NCI-H187 (cell line): Measurements from ENCODE around the gene TNKS1BP1.
"Not testable (repeated sequence)": the region's sequence is repeated elsewhere in the genome, so short reads cannot be mapped to it uniquely, and the experiment has no call there.

Experiments used
- DNase-seq, 2 experiments: peaks; one replicate each; lab custom pipeline; 2025; lab: John Stamatoyannopoulos, UW

Gene TNKS1BP1

DNA sequence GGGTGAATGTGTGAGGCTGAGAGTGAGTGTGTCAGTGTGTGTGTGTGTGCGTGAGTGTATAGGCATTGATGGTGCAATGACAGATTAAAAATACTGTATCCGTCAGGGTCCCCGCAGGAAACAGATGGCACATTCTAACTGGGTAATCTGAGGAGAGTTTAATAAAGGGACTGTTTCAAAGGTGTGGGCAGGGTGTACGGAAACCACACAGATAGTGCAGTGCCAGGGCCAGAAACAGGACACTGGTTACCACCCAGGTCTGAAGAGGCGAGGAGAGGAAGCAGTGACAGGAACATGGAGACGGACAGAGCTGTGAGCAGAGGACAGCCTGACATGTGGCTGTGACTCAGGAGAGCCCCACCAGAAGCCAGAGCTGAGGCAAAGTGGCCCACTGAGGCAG, 29.9 kb upstream of the TNKS1BP1 start:
- no peak for DNase-seq

DNA sequence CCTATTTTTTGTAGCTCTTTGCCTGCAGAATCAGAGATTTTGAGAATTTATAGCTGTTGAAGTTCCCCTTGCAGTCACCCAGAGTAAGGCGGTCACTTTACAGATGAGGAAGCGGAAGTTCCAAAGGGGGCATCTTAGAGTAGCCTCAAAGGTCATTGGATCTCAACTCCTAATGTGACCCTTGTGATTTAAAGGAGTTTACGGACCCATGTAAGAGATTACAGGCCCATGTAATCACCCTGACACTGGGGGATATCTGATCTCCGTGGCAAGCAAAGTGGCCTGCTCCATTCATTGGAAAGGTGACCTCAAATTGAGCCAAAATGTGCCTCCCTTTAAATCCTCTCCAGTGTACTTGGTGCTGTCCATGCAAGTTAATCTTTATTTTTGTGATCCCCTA, 29.1 kb upstream of the TNKS1BP1 start:
- DNase-seq: no peak

DNA sequence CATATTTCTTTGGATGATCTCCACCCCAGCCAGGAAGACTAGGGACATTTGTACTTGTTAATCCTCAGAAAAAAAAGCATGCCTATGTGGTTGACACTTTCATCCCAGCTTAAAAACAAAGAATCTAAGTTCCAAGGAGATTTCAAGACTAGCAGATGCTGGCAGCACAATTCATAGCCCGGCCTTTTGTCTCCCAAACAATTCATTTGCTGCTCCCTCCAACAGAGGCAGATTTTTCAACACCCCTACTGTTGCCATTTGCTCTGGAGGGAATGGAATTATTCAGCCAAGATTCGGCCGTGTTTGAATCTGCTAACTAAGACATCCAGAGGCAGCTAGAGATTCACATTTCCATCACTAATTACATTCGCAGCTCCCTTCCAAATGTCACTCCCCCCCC, 28.7 kb upstream of the TNKS1BP1 start:
- DNase-seq: no peak

DNA sequence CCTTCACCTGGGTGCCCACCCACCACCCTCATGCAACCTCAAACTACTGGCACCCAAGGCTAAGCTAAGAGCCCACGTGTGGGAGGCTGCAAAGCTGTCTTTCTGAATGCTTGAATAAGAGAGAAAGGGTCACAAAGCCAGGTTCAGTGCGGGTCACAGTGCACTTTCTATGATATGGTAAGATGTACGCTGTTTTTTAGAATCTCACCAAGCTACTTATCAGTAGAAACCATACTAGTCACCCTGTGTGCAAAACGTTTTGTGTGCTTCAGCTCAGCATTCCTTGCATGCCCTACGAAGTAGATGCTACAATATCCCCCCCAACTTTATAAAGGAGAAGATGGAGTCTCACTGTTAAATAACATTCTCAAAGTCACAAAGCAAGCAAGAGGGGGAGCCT, 28.3 kb upstream of the TNKS1BP1 start:
- DNase-seq: no peak

DNA sequence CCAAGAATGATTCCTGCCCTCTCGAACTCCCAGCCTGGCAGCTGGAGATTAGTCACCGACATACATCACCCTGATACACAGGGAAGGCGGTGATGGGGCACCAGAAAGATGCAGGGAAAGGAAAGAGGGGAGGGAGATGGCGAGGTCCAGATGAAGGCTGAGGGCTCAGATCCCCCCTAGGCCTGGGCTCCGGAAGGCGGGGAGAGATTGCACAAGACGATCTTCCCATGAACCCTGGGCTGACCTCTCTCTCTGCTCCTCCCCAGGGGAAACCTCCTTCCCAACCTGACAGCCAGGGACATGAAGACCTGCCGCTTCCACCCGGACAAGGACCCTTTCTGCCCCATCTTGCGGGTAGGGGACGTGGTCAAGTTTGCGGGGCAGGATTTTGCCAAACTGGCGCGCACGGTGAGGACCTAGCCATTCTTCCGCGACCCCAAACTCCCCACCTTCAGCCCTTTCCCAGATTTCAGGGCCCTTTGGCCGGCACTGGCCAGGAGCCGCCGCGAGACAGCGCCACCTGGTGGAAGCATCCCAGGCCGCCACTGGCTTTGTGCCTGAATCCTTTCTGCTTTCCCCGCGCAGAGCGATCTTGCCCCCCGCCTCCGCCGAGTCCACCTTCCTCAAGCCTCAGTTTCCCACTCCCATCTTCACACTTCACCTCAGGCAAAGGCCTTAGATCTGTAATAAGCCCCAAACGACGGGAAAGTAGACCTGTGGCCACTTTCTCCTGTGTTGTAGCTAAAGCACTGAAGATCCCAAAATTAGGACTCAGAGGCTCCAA, 24.9 kb upstream of the TNKS1BP1 start:
- DNase-seq: peak in 1 of 2 experiments; percentile 7

DNA sequence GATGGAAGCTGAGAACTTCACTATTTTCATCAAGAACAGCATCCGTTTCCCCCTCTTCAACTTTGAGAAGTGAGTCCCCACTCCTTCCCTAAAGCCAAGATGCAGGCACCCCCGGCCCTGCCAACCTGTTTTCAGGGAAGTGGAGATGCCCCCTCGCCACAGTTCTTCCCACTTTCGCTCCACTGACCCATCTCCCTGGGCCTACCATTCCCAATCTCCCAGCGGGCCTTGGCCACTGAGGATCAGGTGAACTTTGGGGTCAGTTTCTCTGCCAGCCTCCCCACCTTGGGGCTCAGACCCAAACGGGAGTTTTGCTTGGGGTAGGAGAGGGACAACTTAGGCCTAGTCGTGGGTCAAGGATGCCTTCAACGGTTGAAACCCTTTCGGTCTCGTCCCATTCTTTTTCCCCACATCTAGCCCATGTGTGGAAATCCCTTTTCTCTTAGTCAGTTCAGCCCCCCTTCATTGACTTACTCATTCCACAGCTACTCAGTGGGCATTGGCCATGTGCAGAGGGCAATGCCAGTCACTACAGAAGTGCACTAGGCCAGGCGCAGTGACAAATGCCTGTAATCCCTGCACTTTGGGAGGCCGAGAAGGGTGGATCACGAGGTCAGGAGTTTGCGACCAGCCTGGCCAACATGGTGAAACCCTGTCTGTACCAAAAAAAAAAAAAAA, 24.0 kb upstream of the TNKS1BP1 start:
- DNase-seq: no peak

DNA sequence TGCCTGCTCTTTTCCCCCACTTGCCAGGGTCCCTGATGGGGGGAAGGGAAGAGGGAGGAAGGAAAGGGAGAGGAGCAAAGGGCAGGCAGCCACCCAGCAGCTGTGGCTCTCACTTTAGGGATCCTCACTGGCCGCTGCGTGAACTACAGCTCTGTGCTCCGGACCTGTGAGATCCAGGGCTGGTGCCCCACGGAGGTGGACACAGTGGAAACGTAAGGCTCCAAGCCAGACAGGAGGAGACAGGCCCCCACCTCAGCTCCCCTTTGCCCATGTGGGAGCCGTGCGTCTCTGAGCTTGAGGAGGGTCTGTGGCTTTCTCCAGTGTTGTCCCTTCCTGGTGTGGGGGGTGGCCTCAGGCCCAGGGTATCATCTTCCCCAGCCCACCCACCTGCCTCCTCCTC, 23.3 kb upstream of the TNKS1BP1 start:
- DNase-seq: no peak

DNA sequence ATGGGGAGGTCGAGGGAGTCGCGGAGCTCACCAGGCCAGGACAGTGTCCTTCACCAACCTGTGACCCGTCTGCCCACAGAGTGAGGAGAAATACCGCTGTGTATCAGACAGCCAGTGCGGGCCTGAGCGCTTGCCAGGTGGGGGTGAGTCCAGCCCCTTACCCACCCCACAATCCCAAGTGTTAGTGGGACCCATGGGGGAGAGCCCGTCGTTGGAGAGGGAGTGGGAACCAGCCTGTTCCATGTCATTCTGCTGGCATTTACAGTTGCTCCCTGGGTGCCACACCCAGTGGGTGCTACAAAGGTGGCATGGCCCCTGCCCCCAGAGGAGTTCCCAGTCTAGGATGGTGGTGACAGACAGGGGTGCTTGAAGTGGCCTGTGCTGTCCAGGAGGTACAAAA, 22.6 kb upstream of the TNKS1BP1 start:
- no peak for DNase-seq

DNA sequence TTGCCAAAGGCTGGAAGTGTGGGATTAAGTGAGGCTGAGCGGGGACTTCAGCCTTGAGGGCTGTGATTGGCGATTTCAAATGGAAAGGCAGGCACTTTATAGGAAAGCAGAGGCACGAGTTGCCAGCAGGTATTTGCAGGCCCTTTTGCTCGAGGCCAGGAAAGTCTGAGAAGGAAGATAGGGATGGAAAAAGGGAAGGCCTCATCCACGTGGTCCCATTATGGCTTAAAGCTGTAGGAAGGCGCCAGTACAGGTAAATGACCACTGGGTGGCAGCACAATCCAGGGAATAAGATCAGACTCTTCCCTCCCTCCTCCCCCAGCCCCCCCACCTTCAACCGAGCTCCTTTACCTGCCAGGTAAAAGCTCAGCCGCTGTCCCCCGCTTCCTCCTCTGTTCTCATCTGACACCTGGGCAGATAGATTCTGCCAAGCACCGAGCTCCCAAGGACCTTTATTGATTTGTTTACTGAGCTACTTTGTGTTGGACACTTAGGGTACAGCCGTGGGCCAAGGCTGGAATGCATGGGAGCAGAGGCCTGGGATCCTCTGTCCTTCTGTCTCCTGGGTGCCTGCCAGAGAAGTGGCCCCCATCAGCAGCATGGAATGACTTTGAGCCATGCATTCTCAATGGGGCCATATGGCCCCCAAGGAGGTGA, 20.9 kb upstream of the TNKS1BP1 start:
- DNase-seq: peak; percentile 52 to 56

DNA sequence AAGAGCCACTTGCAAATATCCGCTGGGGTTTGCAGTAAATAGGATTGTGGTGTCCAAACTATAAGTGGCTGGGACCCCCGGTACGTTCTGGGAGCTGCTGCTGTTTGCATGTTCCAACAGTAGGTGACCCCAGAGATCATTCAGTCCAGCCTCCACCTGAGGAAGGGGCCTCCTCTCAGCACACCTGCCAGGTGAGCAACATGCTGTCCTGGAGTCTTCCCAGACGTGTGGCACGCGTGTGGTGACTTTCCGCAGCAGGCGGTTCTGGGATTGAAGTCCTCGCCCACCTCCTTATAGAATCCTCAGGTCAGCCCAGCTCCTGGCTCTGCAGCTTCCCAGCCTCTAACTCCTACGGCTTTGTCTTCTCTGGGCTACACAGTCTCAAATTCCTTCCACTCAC, 20.1 kb upstream of the TNKS1BP1 start:
- no peak for DNase-seq

DNA sequence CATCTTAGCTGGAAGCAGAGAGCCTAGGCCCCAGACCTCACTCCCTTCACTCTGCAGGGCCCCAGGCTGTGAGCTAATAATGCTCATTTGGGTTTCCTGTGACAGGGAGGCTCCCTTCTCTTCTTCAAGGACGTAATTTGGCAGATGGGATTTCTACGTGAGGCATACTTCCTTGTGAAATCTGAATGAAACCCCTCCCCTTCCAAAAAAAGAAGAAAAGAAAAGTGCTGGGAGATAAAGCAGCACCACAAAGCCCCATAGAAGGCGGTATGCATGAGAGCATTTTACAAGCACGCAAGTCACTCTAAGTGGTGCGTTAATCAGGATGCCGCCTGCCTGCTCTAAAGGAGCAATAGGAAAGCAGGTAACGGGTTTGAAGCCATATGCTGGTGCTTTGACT, 19.1 kb upstream of the TNKS1BP1 start:
- DNase-seq: peak; percentile 10 to 31

DNA sequence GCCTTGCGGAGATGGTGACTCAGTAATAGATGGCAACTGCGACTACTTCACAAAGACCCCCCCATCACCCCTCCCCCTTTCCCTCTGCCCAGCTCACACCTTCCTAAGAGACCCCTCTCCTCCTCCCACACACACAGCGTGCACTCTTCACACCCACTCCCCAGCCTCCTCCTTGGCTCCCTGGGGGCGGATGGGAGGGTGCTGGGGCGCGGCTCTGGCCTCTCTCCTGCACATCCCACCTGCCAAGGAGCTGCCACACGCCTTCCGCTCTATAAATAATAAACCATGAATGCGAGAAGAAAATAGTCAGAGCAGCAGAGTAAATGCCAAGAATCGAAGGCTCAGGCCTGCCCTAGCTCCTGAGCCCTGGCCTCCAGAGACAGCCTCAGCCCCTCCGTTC, 17.9 kb upstream of the TNKS1BP1 start:
- DNase-seq: no peak

DNA sequence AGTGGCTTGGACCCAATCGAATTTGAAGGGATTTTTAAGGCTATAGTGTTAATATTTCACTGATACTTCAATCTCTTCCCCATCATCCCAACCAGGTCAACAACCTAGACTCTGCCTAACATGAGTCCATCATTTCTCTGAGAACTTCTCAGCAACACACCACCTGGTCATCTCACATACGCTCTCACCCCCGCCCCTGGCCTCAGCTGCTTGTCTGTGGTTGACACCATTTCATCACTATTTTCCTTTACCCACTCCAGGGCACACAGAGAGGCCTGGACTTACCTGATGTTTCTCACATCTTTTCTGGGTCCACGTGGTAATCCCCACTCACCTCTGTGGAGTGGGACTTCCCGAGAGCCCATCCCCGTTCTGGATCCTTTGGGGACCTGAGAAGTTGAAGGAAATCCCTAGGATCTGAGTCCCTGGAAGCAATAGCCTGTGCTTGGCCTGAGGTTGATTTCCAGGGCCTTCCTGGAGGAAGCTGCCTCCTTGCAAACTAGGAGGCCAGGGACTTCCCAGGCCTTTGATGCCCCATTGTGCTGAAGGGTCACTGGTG, 16.6 kb upstream of the TNKS1BP1 start:
- DNase-seq: no peak

DNA sequence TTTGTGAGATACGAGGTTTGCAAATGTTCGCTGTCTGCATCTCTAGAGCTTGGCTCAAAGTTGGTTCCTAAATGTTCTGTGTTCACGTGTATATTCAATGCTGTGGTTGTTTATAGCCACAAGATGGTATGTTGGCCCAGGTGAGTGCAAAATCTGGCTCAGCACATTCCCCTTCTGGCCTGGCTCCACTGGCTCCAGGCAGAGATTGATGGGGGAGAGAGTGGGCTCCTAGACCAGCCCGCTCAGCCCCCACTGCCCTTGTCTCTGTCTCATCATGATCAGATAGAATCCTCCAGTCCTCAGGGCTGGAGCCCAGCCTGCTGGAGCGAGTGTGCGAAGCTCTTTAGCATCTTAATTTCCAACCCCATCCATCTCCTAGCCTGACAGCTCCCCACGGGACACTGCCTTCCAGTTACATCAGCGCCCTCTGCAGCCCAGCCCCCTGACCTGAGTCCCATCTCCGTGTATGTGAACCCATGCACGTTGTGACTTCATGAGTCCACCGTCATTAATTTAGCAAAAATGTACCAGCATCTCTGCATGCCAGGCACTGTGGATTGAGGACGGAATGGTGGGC, 15.4 kb upstream of the TNKS1BP1 start:
- DNase-seq: no peak

DNA sequence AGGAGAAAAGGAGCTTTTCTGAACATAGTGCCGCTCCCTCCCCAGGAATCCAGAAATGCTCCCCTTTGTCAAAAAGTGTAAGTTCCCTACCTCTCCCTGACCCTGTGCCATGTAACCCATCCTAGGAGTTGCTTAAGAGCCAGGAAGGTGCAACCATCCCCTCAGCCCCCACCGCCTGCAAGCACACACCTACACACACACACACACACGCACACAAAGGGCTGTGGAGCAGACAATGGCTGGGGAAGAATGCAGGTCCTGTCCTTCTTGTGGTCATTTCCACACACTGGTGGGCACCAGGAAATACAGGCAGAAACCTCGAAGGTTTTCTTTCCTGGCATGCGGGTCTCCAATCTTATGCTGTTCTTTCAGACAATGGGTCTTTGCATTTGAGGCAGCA, 14.6 kb upstream of the TNKS1BP1 start:
- no peak for DNase-seq

DNA sequence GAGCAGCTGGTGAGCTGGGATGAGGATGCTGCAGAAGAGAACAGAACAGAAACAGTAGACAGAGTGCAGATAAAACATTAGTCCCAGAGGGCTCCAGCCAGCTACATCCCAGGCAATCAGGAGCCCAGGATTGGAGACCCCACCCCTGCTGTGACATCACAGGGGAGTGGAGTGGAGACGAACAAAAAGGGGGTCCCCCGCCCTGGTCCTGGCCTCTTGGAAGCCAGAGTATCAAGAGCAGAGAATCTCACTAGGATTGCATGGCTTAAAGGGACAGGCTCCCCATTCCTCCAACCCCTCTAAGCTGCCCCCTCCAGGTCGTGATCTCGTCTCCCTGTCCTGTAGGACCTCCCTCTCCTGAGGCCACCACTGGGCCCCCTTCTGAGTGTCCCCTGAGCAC, 13.4 kb upstream of the TNKS1BP1 start, which contains the start of gene P2RX3:
TSS of gene P2RX3 (plus strand) at position 211 of the 400 bp plus-strand sequence. CDS start 199 bp downstream, outside the sequence.
- DNase-seq: no peak

DNA sequence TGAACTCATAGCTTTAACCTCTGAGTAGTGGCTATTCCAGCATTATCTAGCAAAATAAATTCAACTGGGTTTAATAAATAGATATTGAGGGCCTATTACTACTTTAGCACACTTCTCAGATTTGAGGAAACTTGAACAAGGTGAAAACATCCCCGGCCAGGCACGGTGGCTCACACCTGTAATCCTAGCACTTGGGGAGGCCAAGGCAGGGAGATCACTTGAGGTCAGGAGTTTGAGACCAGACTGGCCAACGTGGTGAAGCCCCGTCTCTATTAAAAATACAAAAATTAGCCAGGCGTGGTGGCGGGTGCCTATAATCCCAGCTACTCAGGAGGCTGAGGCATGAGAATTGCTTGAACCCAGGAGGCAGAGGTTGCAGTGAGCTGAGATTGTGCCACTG, 12.1 kb upstream of the TNKS1BP1 start:
- DNase-seq: not testable (repeated sequence)

DNA sequence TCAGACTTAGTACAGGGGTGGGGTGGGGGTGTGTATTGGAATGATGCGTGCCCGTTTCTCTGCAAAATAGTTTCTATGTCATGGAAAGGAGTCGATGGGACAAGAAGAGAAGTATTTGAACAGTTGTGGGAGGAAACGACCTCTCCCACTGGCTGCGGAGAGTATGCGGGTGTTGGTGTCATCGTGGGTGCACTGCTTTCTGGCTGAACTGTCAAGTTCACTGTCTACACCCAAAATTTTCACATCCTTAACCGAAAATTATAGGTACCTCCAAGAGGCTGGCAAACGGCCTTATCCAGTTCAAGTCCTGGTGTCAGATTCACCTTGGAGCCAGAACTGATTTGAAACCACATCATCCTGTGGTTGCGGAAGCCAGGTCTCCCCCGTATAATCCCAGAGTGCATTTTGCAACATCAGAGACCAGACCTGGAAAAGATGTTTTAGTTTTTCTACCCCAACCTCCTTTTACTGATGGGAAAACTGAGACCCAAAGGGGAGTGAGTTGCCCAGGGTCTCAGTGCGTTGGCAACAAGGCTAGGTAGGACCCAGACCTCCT, 11.4 kb upstream of the TNKS1BP1 start:
- DNase-seq: no peak

DNA sequence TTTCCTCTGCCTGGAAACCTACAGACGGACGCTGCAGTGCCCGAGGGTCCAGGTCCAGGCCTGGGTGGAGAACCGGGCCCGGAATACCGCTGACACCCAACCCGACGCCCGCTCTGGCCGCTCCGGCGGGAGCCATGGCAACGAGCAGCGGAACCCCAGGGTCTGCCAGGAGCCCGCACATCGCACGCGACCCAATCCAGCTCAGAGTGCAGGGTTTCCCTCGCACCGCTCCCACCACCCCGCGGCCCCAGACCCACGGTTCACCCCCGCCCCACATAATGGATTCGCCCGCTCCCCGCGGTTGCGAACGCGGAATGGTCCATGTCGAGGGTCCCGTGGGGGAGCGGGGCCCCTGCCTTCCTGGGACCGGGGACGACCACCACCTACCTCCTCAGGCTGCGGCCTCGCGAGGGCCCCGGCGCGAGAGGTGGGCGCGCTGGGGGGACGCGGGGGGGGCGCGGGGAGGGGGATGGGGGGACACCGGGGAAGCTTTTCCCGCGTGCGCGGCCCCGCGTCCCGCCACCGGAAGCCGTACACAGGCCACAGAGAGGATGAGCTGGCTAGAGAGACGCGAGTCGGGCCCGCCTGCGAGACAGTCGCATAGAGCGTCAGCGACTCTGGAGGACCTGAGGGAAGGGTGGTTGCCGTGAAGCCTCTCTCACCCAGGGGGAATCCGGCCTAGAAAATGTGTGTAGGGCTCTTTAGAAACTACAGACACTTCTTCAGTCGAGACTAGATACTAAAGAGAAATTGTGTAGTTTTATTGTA, 10.8 kb upstream of the TNKS1BP1 start, which contains the start of gene SSRP1:
TSS of gene SSRP1 (minus strand) at position 550 of the 768 bp plus-strand sequence. CDS start 771 bp downstream, outside the sequence.
- peak in 1 of 2 experiments; percentile 53 for DNase-seq

DNA sequence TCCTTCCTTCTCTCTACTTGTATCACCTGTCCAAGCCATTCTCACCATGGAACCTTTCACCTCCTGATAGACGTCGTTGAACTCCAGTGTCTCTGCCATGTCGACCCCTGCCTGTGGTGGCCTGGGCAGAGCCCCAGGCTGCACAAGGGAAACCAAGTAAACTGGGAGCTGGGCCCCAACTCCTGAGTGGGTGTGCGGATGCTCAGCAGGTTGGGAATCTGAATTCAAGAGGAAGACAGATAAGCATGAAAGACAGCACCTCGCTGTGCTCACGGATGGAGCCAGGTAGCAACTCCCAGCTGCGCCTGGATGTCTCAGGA, 10.2 kb upstream of the TNKS1BP1 start:
- no peak for DNase-seq
